Liver (tissue), 9 donors: ENCODE data around the gene CMTM4. TPM values are rescaled to one million over a fixed set of nuclear protein-coding genes. Genes with fewer than 3 reads are reported as not detected.

ENCODE experiments used
- DNase-seq: peaks from one replicate; pipeline ENCODE4 v3.0.0-alpha.2; 2017; ENCODE audit warnings: low spot score
- H3K27ac ChIP-seq, 2 donors: one replicate each; pipeline ENCODE4 v1.7.0; 2013; ENCODE audit warnings: inconsistent platforms in 2 of 2, low read length in 2 of 2, control low read depth in 1 of 2, low read depth in 1 of 2, mild to moderate bottlenecking in 1 of 2
- H3K27me3 ChIP-seq, 4 donors: one replicate each; pipeline versions ENCODE4 v1.6.1 to v1.7.0; 2013; ENCODE audit warnings: low read length in 3 of 4, inconsistent platforms in 1 of 4, mild to moderate bottlenecking in 1 of 4, moderate library complexity in 1 of 4; ENCODE audit not compliant: control insufficient read depth in 4 of 4, insufficient read depth in 4 of 4
- H3K36me3 ChIP-seq, 4 donors: one replicate each; pipeline versions ENCODE4 v1.6.1 to v1.7.0; 2013; ENCODE audit warnings: low read length in 3 of 4, mild to moderate bottlenecking in 3 of 4, low read depth in 1 of 4, moderate library complexity in 1 of 4; ENCODE audit not compliant: control insufficient read depth in 4 of 4, insufficient read depth in 3 of 4
- H3K4me1 ChIP-seq, 4 donors: one replicate each; pipeline versions ENCODE4 v1.6.1 to v1.7.0; 2013; ENCODE audit warnings: low read length in 3 of 4, mild to moderate bottlenecking in 3 of 4, moderate library complexity in 1 of 4; ENCODE audit not compliant: control insufficient read depth in 4 of 4, insufficient read depth in 4 of 4
- H3K4me3 ChIP-seq, 3 donors: one replicate each; pipeline versions ENCODE4 v1.6.1 to v1.7.0; 2013; ENCODE audit warnings: low read length in 3 of 3, control low read depth in 1 of 3, low read depth in 1 of 3, mild to moderate bottlenecking in 1 of 3
- H3K9ac ChIP-seq, 2 donors: one replicate each; pipeline ENCODE4 v1.7.0; 2013; ENCODE audit warnings: low read length in 2 of 2, mild to moderate bottlenecking in 2 of 2, moderate library complexity in 2 of 2, control low read depth in 1 of 2, low read depth in 1 of 2
- H3K9me3 ChIP-seq, 4 donors: one replicate each; pipeline versions ENCODE4 v1.6.1 to v1.7.0; 2013; ENCODE audit warnings: low read length in 3 of 4; ENCODE audit not compliant: control insufficient read depth in 4 of 4
- EGR1 ChIP-seq, 2 donors: IDR thresholded peaks; 2 replicates each; pipeline ENCODE4 v1.6.1; 2016 to 2018; ENCODE audit warnings: antibody characterized with exemption in 2 of 2, low read depth in 2 of 2
- FOXA2 ChIP-seq: IDR thresholded peaks from 2 replicates; pipeline ENCODE4 v1.6.1; 2016; ENCODE audit warnings: antibody characterized with exemption
- GABPA ChIP-seq, 2 donors: IDR thresholded peaks in 1 of 2; conservative IDR thresholded peaks in 1 of 2; 2 replicates each; pipeline ENCODE4 v1.6.1; 2016; ENCODE audit warnings: antibody characterized with exemption in 2 of 2, mild to moderate bottlenecking in 1 of 2, moderate library complexity in 1 of 2
- HNF4A ChIP-seq, 2 donors: conservative IDR thresholded peaks; 2 replicates each; pipeline ENCODE4 v1.6.1; 2016; ENCODE audit warnings: antibody characterized with exemption in 2 of 2, mild to moderate bottlenecking in 2 of 2
- HNF4G ChIP-seq: IDR thresholded peaks from 2 replicates; pipeline ENCODE4 v1.6.1; 2016; ENCODE audit warnings: antibody characterized with exemption
- JUND ChIP-seq, 2 donors: IDR thresholded peaks; 2 replicates each; pipeline ENCODE4 v1.6.1; 2016; ENCODE audit warnings: antibody characterized with exemption in 2 of 2
- MAX ChIP-seq: IDR thresholded peaks from 2 replicates; pipeline ENCODE4 v1.6.1; 2016; ENCODE audit warnings: antibody characterized with exemption
- NR2F2 ChIP-seq: IDR thresholded peaks from 2 replicates; pipeline ENCODE4 v1.6.1; 2016; ENCODE audit warnings: antibody characterized with exemption
- RAD21 ChIP-seq, 2 donors: IDR thresholded peaks; 2 replicates each; pipeline ENCODE4 v1.6.1; 2016; ENCODE audit warnings: antibody characterized with exemption in 2 of 2, mild to moderate bottlenecking in 2 of 2
- REST ChIP-seq: IDR thresholded peaks from 2 replicates; pipeline ENCODE4 v1.6.1; 2016; ENCODE audit warnings: antibody characterized with exemption, mild to moderate bottlenecking
- RXRA ChIP-seq, 2 donors: IDR thresholded peaks; 2 replicates each; pipeline ENCODE4 v1.6.1; 2017 to 2018; ENCODE audit warnings: antibody characterized with exemption in 2 of 2, mild to moderate bottlenecking in 1 of 2
- SP1 ChIP-seq: IDR thresholded peaks from 2 replicates; pipeline ENCODE4 v1.6.1; 2018; ENCODE audit warnings: antibody characterized with exemption, mild to moderate bottlenecking
- TAF1 ChIP-seq: conservative IDR thresholded peaks from 2 replicates; pipeline ENCODE4 v1.6.1; 2016; ENCODE audit warnings: antibody characterized with exemption, mild to moderate bottlenecking
- ZBTB33 ChIP-seq: IDR thresholded peaks from 2 replicates; pipeline ENCODE4 v1.6.1; 2016; ENCODE audit warnings: antibody characterized with exemption
- WGBS: extraction: QIAGEN DNeasy Blood & Tissue Kit; methylation state at CpG from one replicate; pipeline ENCODE4 v1.1.7; 2013; 5-methylcytosine and 5-hydroxymethylcytosine counted together
- polyA plus RNA-seq, 2 donors: library from polyadenylated mRNA; stranded (reverse) in 1 of 2; unstranded in 1 of 2; fragments of 200-250 nt in 1 of 2; fragments of >200 nt in 1 of 2; fragmentation: Nextera tagmentation in 1 of 2; extraction: Ambion mirVana in 1 of 2; gene quantifications; one replicate each; pipeline versions ENCODE4 v1.2.1 to v1.2.3, GENCODE V29; 2013 to 2015
- total RNA-seq, 2 donors: library from RNA; depleted of rRNA; stranded (reverse); fragments of >200 nt; gene quantifications; one replicate each; pipeline ENCODE4 v1.2.3, GENCODE V29; 2014
- TF ChIP-seq, protein P1 (sequence below): IDR thresholded peaks from 2 replicates; pipeline ENCODE4 v1.6.1; 2016; ENCODE audit warnings: antibody characterized with exemption
- TF ChIP-seq, protein P2 (sequence below): fragments of 150-350 bp; IDR thresholded peaks from 2 replicates; pipeline ENCODE4 v1.5.1; 2017; ENCODE audit warnings: improper control_type of control experiment, low read depth, low read length; ENCODE audit not compliant: missing input control
- donor health status: healthy.
- donor health status: healthy.
- donor health status: healthy.
- donor health status: healthy.
- donor health status: healthy.

The CMTM4 gene
- total and polyA plus RNA-seq, 4 donors = 2.9 to 19.7 (median 6.3) TPM

DNA sequence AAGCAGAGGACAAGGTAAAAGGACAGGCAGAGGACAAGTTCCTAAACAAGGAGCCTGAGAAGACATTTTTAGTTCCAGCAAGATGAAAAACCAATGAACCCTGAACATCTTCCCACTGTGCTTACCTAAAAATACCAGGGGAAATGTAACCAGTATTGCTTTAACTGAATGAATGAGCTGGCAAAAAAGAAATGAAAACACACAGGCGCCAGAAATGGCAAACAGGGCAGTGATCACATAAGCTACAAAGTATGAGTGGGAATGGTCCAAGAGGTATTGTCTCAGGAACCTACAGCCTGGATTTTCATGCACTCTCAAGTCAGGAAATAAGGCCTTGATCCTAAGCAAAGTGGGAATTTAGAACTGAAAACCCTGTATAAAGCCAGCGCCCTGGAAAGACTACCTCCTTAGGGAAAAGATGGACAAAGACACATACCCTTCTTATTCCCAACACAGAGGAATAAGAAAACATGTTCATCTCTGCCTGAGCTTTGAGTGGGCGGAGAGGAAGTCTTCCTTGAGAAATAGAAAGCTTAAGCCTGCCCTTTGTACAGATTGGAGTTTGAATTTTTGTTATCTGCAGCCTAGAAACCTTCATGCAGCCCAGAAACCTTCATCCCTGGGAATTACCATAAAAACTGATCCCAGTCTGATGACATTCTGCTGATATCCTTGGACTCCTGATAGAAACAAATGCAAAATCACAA lies 115.1 kb downstream of the CMTM4 start:
- no peak overlapping the region for H3K9ac ChIP-seq
- no peak for TF ChIP-seq HNF4G
- TF ChIP-seq ZBTB33 = no peak
- TF ChIP-seq MAX = no peak
- TF ChIP-seq RAD21 (IDR thresholded peaks at IDR 0.05) = no peak
- TF ChIP-seq REST = no peak
- TF ChIP-seq JUND (IDR thresholded peaks at IDR 0.05) = no peak
- TF ChIP-seq SP1 = no peak
- TF ChIP-seq, protein P1, sequence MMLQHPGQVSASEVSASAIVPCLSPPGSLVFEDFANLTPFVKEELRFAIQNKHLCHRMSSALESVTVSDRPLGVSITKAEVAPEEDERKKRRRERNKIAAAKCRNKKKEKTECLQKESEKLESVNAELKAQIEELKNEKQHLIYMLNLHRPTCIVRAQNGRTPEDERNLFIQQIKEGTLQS = no peak
- no peak for TF ChIP-seq EGR1 (IDR thresholded peaks at IDR 0.05; ENCODE audit: low read depth in 2 of 2)
- no peak for TF ChIP-seq HNF4A (conservative IDR thresholded peaks at IDR 0.05)
- no peak for TF ChIP-seq TAF1
- TF ChIP-seq, protein P2, sequence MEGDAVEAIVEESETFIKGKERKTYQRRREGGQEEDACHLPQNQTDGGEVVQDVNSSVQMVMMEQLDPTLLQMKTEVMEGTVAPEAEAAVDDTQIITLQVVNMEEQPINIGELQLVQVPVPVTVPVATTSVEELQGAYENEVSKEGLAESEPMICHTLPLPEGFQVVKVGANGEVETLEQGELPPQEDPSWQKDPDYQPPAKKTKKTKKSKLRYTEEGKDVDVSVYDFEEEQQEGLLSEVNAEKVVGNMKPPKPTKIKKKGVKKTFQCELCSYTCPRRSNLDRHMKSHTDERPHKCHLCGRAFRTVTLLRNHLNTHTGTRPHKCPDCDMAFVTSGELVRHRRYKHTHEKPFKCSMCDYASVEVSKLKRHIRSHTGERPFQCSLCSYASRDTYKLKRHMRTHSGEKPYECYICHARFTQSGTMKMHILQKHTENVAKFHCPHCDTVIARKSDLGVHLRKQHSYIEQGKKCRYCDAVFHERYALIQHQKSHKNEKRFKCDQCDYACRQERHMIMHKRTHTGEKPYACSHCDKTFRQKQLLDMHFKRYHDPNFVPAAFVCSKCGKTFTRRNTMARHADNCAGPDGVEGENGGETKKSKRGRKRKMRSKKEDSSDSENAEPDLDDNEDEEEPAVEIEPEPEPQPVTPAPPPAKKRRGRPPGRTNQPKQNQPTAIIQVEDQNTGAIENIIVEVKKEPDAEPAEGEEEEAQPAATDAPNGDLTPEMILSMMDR = no peak
- no peak for TF ChIP-seq RXRA (IDR thresholded peaks at IDR 0.05)
- TF ChIP-seq GABPA (IDR thresholded peaks at IDR 0.05 in 1 of 2, conservative IDR thresholded peaks at IDR 0.05 in 1 of 2) = no peak
- no peak for TF ChIP-seq FOXA2
- no peak for TF ChIP-seq NR2F2
- H3K4me3 ChIP-seq = no peak overlapping the region
- H3K27me3 ChIP-seq = peaks cover 0 to 9% (median 0%) of the 10 kb centered on the region in 4 donors
- no peak for DNase-seq
- no peaks in the 10 kb centered on the region for H3K9me3 ChIP-seq
- H3K27ac ChIP-seq = no peak overlapping the region
- no peaks in the 10 kb centered on the region for H3K36me3 ChIP-seq
- H3K4me1 ChIP-seq = peaks cover 4 to 12% (median 5%) of the 10 kb centered on the region in 4 donors
- 94% methylated on average over 3 of the region's 3 CpGs for WGBS
